Ovary (tissue), 3 donors: ENCODE measurements around the gene PHYH.

Experiments
- CTCF ChIP-seq, 3 donors: fragments of 450-650 bp in 2 of 3; fragments of 200-600 bp in 1 of 3; IDR thresholded peaks; one replicate each; pipeline versions ENCODE4 v1.5.1 to v1.8.0; 2016 to 2022; ENCODE audit warnings: antibody characterized with exemption in 3 of 3, mild to moderate bottlenecking in 1 of 3
- EP300 ChIP-seq: sonication (generic); formaldehyde crosslinking; IDR thresholded peaks from one replicate; pipeline ENCODE4 v1.6.1; 2017; ENCODE audit warnings: antibody characterized with exemption
- POLR2A ChIP-seq: fragments of 450-650 bp; IDR thresholded peaks from one replicate; pipeline ENCODE4 v1.6.1; 2017; ENCODE audit warnings: antibody characterized with exemption, mild to moderate bottlenecking, moderate library complexity
- donor health status: DM: no; HTN: no; CAD: no.

GRCh38 chr10:13233358-13233757 lies 66.5 kb downstream of the PHYH start:
- TF ChIP-seq POLR2A (no peak), EP300 (no peak), CTCF (IDR thresholded peaks at IDR 0.05) (no peak)
